ENCODE measurements around the gene AKAP13.

- TF ChIP-seq POLR2A (IDR thresholded peaks at IDR 0.05) (no peak), CTCF (IDR thresholded peaks at IDR 0.05) (no peak)
Observed at GRCh38 chr15:85491691-85492090, 111.3 kb downstream of the AKAP13 start.

All from uterus (tissue), 2 donors.